GM12873 (cell line): ENCODE data around the gene TBX21.

ENCODE experiments used
- TF ChIP-seq, protein P1 (sequence below): IDR thresholded peaks from 2 replicates; pipeline ENCODE4 v1.5.1; 2012; ENCODE audit warnings: low read depth, mild to moderate bottlenecking, moderate library complexity, low read length, control low read depth; ENCODE audit not compliant: insufficient read depth; ENCODE audit errors: missing control alignments

The TBX21 gene

DNA sequence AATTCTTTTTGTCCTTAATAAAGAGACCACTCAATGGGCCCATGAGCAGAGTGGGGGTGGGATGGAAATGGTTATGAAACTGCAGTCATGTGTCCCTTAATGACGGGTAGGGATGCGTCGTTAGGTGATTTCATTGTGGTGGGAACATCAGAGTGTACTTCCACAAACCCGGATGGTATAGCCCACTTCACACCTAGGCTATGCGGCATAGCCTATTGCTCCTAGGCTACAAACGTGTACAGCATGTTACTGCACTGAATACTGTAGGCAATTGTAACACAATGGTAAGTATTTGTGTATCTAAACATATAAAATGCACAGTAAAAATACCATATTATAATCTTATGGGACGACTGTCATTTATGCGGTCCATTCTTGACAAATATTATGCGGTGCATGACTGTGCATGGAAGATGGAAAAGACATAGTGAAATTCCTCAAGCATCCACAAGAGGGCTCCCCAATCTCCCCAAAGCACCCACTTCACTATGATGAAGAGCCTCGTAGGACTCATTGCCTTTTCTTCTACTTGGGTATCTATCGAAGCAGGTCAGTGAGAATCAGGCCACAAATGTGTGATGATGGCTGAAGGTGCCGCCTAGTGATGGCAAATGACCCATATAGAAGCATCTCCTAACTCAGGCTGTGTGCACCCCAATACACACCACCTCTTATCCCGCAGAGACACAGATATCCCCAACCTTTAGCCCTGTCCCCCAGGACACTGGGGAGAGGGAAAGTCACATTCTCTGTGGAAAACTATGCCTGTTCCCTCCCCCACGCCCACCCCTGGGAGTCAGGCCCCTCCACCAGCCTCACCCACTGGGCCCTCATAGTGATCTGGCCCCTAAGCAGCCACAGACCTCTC lies 43.5 kb downstream of the TBX21 start:
- TF ChIP-seq, protein P1, sequence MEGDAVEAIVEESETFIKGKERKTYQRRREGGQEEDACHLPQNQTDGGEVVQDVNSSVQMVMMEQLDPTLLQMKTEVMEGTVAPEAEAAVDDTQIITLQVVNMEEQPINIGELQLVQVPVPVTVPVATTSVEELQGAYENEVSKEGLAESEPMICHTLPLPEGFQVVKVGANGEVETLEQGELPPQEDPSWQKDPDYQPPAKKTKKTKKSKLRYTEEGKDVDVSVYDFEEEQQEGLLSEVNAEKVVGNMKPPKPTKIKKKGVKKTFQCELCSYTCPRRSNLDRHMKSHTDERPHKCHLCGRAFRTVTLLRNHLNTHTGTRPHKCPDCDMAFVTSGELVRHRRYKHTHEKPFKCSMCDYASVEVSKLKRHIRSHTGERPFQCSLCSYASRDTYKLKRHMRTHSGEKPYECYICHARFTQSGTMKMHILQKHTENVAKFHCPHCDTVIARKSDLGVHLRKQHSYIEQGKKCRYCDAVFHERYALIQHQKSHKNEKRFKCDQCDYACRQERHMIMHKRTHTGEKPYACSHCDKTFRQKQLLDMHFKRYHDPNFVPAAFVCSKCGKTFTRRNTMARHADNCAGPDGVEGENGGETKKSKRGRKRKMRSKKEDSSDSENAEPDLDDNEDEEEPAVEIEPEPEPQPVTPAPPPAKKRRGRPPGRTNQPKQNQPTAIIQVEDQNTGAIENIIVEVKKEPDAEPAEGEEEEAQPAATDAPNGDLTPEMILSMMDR, result peak; percentile 79

DNA sequence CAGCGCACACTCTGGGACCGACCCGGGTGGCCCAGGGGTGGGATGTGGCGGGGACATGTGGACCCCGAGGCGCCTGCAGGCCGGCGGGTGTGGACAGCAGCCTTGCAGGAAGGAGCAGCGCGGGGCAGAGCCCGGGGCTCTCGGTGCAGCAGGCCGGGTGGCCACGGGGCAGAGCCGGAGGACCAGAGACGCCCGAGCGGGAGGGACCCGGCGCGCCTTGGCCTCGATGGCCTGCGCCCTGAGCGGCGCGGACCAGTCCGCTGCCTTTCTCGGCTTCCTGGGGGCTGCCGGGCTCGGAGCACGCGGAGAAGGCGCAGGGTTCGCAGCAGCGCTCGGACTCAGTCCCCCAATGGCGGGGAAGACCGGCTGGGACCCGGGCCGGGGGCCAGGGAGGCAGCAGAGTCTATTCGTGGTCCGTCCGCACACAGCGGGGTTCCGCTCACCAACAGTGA lies 45.2 kb downstream of the TBX21 start:
- TF ChIP-seq, protein P1, result no peak

DNA sequence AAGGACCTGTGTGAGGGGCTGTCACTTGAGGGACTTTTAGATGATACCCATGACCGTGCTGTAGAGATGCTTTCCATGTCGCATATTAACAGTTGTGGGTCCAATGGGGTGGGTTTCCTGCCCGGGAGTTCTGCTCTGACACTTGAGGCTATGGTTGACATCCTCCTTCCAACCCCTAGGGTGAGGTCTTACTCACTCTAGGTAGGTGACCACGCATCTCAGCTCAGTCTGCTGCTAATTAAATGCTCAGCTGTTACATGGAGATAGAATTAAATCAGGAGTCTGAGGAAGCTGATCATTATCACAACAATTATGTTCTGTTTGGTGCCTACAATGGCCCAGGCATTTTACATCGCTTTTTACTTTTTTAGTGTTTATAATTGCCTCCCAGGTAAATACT lies 48.4 kb downstream of the TBX21 start:
- TF ChIP-seq, protein P1, result no peak

- TF ChIP-seq, protein P1, result no peak
Observed at GRCh38 chr17:47785538-47786123, 52.6 kb downstream of the TBX21 start.

DNA sequence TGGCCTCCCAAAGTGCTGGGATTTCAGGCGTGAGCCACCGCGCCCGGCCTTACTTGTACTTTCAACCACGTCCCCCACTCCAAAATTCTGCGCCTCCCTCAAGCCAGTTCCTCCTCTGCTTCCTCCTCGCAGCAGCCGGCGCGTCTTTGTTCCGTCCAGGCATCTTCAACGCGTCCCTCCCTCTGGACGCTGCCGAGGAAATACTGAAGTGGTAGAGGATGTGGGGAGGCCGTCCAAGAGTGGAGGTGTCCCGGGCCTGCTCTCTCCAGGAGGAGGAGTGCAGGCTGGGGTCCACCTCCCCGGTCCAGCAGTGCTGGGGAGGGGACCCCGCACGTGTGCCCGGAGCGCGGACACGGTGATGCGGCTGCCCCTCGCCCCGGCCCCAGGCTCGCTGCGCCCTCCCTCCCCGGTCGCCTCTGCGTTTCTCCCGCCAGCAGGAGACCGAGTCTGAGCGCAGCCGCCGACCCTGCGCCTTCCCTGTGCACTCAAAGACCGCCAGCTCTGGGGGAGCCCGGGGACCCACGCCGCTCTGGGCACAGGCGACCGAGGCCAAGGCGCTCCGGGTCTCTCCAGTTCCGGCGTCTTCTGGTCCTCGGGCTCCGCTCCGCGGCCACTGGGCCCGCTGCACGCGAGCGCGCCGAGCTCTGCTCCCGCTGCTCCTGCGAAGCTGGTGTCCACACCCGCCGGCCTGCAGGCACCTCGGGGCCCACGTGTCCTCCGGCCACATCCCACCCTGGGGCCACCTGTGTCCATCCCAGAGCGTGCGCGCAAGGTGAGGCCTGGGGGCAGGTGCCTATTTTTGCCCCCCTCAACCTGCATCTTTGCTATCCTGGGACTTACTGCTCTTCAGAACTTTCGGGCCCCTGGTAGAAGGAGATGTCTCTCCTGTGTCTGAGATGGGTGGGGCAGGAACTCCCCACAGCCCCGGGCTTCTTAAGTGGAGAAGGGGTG lies 56.9 kb downstream of the TBX21 start:
- TF ChIP-seq, protein P1, result peak; percentile 61

DNA sequence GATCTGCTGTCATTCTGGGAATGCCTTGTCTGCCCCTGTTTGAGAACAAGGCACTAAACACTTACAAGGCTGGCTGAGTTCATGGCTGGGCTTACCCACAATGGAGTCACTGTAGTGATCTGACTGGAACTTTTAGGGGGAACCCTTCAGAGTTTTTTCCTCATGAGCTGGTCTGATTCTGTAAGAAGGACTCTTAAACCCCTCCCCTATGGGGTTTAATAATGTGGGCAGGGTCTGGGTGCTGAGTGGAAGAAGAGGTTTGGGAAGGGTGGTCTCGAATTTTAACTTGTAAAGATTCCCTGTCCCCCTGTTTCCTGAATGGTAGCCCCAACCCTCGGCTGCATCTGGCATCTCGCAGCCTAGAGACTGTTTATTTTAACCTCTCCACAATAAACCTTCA lies 58.0 kb downstream of the TBX21 start:
- TF ChIP-seq, protein P1, result no peak

DNA sequence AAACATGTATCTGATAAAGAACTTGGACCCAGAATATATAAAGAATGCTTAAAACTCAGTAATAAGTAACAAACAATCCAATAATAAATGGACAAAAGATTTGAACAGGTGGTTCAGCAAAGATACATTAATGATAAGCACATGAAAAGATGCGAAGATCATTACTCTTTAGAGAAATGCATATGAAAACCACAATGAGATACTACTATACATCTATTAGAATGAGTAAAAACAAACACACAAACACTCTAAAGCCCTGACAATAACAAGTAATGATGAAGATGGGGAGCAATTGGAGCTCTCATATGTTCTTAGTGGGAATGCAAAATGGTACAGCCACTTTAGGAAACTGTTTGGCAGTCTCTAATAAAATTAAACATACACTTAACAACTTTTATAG lies 59.4 kb downstream of the TBX21 start:
- TF ChIP-seq, protein P1, result no peak
